ENCODE results near the gene ANKRD9.
"Not testable (repeated sequence)": the region's sequence is repeated elsewhere in the genome, so short reads cannot be mapped to it uniquely, and the experiment has no call there.

Gene ANKRD9

DNA sequence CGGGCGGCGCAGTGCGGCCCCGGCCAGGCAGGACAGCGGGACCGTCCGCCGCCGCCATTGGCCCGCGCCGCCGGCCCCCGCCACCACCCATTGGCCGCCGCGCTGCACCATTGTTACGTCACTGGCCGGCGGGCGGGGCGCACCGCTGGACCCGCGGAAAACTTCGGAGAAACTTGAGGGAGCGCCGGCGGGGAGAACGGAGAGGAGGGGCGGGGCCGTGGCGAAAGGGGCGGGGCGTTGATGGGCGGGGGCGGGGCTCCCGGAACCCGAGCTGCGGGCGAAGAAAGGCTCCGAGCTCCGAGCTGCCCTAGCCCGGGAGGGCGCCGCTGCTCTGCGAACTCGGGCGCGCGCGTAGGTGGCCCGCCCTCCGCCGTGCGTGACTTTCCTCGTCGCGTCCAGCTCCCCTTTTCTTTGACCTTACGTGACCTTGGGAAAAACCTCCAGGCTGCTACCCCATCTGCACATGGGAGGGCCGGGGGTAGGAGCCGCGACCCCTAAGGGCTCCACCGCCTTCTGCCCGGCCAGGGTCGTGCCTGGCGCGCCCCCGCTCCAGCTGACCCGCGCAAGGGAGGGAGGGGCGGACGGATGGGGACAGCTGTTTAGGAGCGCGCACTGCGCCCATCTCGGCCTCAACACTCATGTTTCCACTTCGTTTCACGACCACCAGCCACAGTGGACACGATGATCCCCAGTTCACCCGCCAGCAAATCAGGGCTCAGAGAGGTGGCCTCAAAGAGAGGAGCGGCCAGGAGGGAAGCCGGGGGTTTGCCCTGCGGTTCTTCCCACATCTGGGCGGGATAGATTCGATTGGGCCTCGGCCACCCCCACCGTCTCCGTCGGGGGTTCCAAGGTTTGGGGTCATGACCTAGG, at the start of gene ANKRD9:
ANKRD9 (minus strand) TSS at position 31 of the 870 bp plus-strand sequence. CDS start 1,887 bp downstream, outside the sequence.
- DNase-seq (ENCODE audit: low read depth in 3 of 3), result peak; percentile 78 to 91 (median 85)

DNA sequence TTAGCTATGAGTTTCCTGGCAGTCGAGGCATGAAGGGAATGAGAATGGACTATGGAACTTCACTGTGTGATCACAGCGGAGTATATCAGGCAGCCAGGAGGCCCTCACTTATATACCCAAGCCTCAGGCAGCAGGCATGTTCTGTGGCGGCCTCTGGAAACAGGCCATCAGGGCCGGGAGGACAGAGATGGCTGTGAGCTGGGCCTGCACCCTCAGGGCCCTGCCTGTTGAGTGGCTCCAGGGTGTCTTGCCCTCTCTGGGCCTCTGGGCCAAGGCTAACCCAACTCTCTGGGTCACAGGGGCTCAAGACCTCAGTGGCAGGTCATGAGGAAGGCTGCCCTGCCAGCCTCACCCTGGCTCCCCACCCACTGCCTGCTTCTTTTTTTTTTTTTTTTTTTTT, 49.0 kb upstream of the ANKRD9 start:
- no peak for DNase-seq (ENCODE audit: low read depth in 3 of 3)

- no peak for DNase-seq (ENCODE audit: low read depth in 3 of 3)
Observed at GRCh38 chr14:102557434-102558226, 48.1 kb upstream of the ANKRD9 start.

DNA sequence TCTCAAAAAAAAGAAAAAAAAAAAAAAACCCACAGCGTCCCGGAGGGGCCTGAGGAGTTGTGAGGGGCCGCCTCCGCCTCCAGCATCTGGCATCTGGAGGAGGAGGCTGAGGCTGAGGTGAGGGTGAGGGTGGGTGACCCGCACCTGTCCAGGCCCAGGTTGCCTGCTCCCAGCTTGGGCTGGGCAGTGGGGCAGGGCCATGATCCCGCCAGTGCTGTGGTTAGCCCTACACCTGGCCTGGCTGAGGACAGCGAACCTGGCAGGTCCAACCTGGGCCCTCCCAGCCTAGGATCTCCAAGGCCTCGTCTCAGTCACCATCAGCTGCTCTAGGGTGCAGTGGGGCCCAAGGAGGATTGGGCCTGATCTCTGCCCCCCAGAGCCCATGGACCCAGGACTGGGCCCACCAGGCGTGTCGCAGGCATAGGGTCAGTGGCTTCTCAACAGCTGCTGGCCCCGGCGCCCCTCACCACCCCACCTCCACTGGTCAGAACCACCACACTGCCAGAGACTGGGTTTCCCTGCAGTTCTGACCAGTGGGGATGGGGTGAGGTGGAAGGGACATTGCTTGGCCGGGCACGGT, 46.6 kb upstream of the ANKRD9 start:
- no peak for DNase-seq (ENCODE audit: low read depth in 3 of 3)

GRCh38 chr14:102554821-102555819, 45.5 kb upstream of the ANKRD9 start:
- DNase-seq (ENCODE audit: low read depth in 3 of 3), result peak in 2 of 3 experiments; percentile 19 to 50

- peak in 1 of 3 experiments; percentile 38 for DNase-seq (ENCODE audit: low read depth in 3 of 3)
Observed at GRCh38 chr14:102551995-102552705, 42.6 kb upstream of the ANKRD9 start.

DNA sequence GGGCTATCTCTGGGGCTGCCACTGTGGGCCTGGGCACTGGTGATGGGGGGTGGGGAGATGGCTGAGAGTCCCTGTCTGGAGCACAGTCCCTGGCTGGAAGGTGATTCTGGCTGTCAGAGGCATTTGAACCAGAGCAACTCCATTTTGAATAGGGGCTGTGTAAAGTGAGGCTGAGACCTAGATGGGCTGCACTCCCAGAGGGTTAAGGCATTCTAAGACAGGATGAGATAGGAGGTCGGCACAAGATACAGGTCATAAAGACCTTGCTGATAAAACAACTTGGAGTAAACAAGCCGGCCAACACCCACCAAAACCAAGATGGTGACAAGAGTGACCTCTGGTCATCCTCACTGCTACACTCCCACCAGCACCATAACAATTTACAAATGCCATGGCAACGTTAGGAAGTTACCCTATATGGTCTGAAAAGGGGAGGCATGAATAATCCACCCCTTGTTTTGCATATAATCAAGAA, 41.4 kb upstream of the ANKRD9 start:
- DNase-seq (ENCODE audit: low read depth in 3 of 3), result not testable (repeated sequence)

- DNase-seq (ENCODE audit: low read depth in 3 of 3), result no peak
Observed at GRCh38 chr14:102548616-102549240, 39.2 kb upstream of the ANKRD9 start.

- no peak for DNase-seq (ENCODE audit: low read depth in 3 of 3)
Observed at GRCh38 chr14:102545461-102546265, 36.1 kb upstream of the ANKRD9 start.

DNA sequence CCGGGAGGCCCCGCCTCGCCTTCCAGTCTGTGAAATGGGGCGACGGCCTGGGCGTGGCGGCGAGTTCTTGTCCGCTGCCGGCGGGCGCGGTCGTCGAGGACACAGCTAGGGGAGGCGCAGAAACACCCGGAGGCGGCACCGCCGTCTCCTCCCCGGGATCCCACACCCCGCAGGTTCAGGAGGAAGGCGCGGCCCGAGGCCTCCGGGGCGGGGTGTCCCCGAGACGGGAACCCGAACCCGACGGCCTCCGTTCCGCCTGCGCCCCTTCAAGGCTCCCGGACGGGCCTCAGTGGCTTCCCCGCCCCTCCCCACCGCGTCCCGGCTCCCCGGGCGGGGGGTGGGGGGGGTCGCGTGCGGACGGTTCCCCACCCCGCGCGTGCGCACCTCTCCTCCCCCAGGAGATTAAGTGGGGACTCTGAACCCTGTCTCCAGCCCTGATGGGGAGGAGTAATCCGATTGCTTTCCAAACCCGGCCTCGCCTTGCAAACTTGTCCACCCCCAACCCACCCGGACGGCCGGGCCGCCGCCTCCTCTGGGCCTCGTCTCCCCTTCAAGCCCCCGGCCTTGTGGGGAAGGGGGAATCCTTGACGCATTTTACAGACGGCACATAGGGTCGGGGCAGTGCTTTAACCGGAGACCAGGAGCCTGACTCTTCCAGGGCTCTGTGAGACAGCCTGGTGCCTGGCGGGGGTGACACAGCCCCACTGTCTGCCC, 35.3 kb upstream of the ANKRD9 start:
- peak in 1 of 3 experiments; percentile 18 for DNase-seq (ENCODE audit: low read depth in 3 of 3)

- no peak for DNase-seq (ENCODE audit: low read depth in 3 of 3)
Observed at GRCh38 chr14:102544046-102544746, 34.6 kb upstream of the ANKRD9 start.

- no peak for DNase-seq (ENCODE audit: low read depth in 3 of 3)
Observed at GRCh38 chr14:102541771-102542170, 32.2 kb upstream of the ANKRD9 start.

- not testable (repeated sequence) for DNase-seq (ENCODE audit: low read depth in 3 of 3)
Observed at GRCh38 chr14:102541029-102541491, 31.5 kb upstream of the ANKRD9 start.

- DNase-seq (ENCODE audit: low read depth in 3 of 3), result no peak
Observed at GRCh38 chr14:102540315-102541028, 30.9 kb upstream of the ANKRD9 start.

GRCh38 chr14:102539544-102540314, 30.2 kb upstream of the ANKRD9 start:
- no peak for DNase-seq (ENCODE audit: low read depth in 3 of 3)
